ENCODE data around the gene NGB. TPM values are rescaled to one million over a fixed set of nuclear protein-coding genes. Genes with fewer than 3 reads are reported as not detected.
"Not testable (repeated sequence)": the region's sequence is repeated elsewhere in the genome, so short reads cannot be mapped to it uniquely, and the experiment has no call there.

NGB gene
- 0.22 TPM for total RNA-seq (ENCODE audit: unreplicated experiment)
- long read RNA-seq = 0 reads

DNA sequence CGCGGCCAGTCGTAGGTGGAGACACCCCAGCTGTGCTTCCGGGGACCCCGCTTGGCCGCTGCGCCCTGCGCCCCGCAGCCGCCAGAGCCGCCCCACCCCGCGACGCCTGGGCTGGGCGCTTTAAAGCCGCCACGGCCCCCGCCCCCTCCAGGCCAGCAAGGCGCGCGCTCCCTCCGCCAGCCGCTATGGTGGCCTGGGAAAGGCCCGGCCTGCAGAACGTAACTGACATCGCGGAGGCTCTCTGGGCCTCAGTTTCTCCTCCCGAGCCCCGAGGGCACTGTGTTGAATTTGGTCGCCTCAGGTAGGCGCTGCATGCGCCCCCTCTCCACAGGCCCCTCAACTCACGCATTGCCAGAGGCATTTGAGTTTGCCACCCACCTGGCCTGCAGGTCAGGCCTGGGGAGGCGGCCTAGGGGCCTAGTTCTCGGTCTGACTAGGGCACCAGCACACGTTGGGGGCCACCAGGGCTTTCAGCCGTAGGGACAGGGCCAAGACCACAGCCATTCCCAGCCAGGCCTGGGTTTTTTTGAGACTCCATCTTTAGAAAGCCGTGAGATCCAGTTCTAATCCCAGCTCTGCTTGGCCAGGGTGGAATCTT, at the start of gene NGB:
TSS of gene NGB (minus strand) at position 94 of the 598 bp plus-strand sequence. CDS start 269 bp downstream, outside the sequence.
- peak within 1 kb of the TSS; percentile 70 for H3K4me3 Mint-ChIP-seq (ENCODE audit: unreplicated experiment)
- peaks cover 20% of the 10 kb centered on the region for H3K27me3 Mint-ChIP-seq (ENCODE audit: unreplicated experiment)
- DNase-seq = no peak

GRCh38 chr14:77320238-77320935, 49.4 kb upstream of the NGB start, which contains the start of gene POMT2:
POMT2 (minus strand) TSS chr14:77320883; CDS start chr14:77320681, 202 bp downstream.
- Mint-ChIP-seq H3K27ac (ENCODE audit: unreplicated experiment) (peak within 1 kb of the TSS; percentile 95), H3K27me3 (ENCODE audit: unreplicated experiment) (peaks cover 4% of the 10 kb centered on the region), H3K4me1 (ENCODE audit: low read depth, unreplicated experiment) (peaks cover 4% of the 10 kb centered on the region), H3K4me3 (ENCODE audit: unreplicated experiment) (peak within 1 kb of the TSS; percentile 95), H3K36me3 (ENCODE audit: unreplicated experiment) (no peaks in the 10 kb centered on the region), H3K9me3 (ENCODE audit: unreplicated experiment) (peaks cover 5% of the 10 kb centered on the region)
- peak; percentile 59 for TF ChIP-seq CTCF (IDR thresholded peaks at IDR 0.05; ENCODE audit: partially characterized antibody, unreplicated experiment)
- DNase-seq = peak; percentile 96

More for the DNA sequence above, at the start of gene NGB:
- peaks cover 1% of the 10 kb centered on the region for H3K9me3 Mint-ChIP-seq (ENCODE audit: unreplicated experiment)
- peaks cover 5% of the 10 kb centered on the region for H3K36me3 Mint-ChIP-seq (ENCODE audit: unreplicated experiment)
- no peak within 1 kb of the TSS for H3K27ac Mint-ChIP-seq (ENCODE audit: unreplicated experiment)
- H3K4me1 Mint-ChIP-seq (ENCODE audit: low read depth, unreplicated experiment) = peaks cover 17% of the 10 kb centered on the region
- no peak for TF ChIP-seq CTCF (IDR thresholded peaks at IDR 0.05; ENCODE audit: partially characterized antibody, unreplicated experiment)

DNA sequence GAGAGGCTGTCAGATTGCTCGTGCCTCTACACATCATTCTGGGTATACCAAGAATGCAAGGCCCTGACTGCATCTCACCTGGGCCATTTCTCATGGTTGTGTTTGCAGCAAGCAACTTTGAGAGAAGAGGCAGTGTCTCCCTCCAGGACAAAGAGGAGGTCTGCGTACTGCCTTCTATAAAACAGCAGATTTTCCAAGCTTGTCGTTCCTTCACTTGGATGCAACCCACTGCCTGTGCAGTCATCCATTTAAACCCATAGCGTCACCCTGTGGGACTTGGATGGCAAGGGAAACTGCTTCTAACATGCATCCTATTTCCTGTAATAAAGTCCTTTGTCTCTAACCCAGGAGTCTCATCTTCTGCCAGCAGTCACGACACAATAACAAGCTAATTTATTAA, 48.4 kb upstream of the NGB start:
- Mint-ChIP-seq H3K4me3 (ENCODE audit: unreplicated experiment) (peak overlapping the region; percentile 86), H3K4me1 (ENCODE audit: low read depth, unreplicated experiment) (peaks cover 4% of the 10 kb centered on the region), H3K27ac (ENCODE audit: unreplicated experiment) (no peak overlapping the region), H3K9me3 (ENCODE audit: unreplicated experiment) (peaks cover 5% of the 10 kb centered on the region), H3K27me3 (ENCODE audit: unreplicated experiment) (peaks cover 4% of the 10 kb centered on the region), H3K36me3 (ENCODE audit: unreplicated experiment) (no peaks in the 10 kb centered on the region)
- DNase-seq = no peak
- no peak for TF ChIP-seq CTCF (IDR thresholded peaks at IDR 0.05; ENCODE audit: partially characterized antibody, unreplicated experiment)

GRCh38 chr14:77318756-77319155, 47.8 kb upstream of the NGB start:
- H3K4me3 Mint-ChIP-seq (ENCODE audit: unreplicated experiment); H3K27ac Mint-ChIP-seq (ENCODE audit: unreplicated experiment); H3K4me1 Mint-ChIP-seq (ENCODE audit: low read depth, unreplicated experiment): not testable (repeated sequence)

DNA sequence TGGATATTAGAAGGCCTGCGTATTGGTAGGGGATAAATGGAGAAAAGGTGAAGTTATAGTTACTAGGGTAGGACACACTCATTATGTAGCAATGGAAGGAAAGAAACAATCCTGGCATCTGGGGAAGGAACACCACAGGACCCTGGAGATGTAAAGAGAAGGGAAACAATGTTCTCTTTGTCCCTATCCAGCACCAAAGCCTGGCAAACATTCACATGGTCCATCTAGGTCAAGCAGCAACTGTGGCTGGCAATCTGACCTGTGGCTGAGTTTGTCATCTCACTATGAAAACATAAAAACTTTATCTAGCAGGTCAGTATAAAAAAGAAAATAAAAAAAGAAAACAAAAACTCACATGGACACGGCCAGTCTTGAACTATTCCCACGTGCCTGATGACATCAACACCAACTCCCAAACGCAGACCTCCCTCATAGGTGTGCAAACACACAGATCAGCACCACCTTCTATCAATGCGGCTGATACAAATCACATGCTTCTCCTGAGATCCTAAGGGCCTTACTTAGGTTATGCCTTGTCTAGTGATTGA, 47.1 kb upstream of the NGB start:
- no peak for DNase-seq
- Mint-ChIP-seq H3K4me1 (ENCODE audit: low read depth, unreplicated experiment) (peaks cover 4% of the 10 kb centered on the region), H3K36me3 (ENCODE audit: unreplicated experiment) (no peaks in the 10 kb centered on the region), H3K4me3 (ENCODE audit: unreplicated experiment) (no peak overlapping the region), H3K27me3 (ENCODE audit: unreplicated experiment) (peaks cover 4% of the 10 kb centered on the region), H3K9me3 (ENCODE audit: unreplicated experiment) (peaks cover 5% of the 10 kb centered on the region), H3K27ac (ENCODE audit: unreplicated experiment) (no peak overlapping the region)
- TF ChIP-seq CTCF (IDR thresholded peaks at IDR 0.05; ENCODE audit: partially characterized antibody, unreplicated experiment) = no peak

More at GRCh38 chr14:77318756-77319155, 47.8 kb upstream of the NGB start:
- not testable (repeated sequence) for H3K9me3 Mint-ChIP-seq (ENCODE audit: unreplicated experiment); H3K27me3 Mint-ChIP-seq (ENCODE audit: unreplicated experiment); H3K36me3 Mint-ChIP-seq (ENCODE audit: unreplicated experiment); DNase-seq

Data from glutamatergic neuron (in vitro differentiated cells).